SU-DHL-6 (cell line): ENCODE data around the gene TSPAN32.

Experiments used
- EZH2phosphoT487 ChIP-seq: fragments of 200-600 bp; sonication (generic), shearing (Covaris generic); conservative IDR thresholded peaks from 2 replicates; pipeline ENCODE4 v1.6.1; 2018; ENCODE audit warnings: mild to moderate bottlenecking, antibody characterized with exemption, low read length, moderate library complexity, mixed read lengths
- TF ChIP-seq, protein P1 (sequence below): fragments of 200-600 bp; sonication (generic); IDR thresholded peaks from one replicate; pipeline ENCODE4 v1.5.1; 2017; ENCODE audit warnings: antibody characterized with exemption, mild to moderate bottlenecking, low read length, moderate library complexity; ENCODE audit not compliant: insufficient read depth, poor library complexity, severe bottlenecking

DNA sequence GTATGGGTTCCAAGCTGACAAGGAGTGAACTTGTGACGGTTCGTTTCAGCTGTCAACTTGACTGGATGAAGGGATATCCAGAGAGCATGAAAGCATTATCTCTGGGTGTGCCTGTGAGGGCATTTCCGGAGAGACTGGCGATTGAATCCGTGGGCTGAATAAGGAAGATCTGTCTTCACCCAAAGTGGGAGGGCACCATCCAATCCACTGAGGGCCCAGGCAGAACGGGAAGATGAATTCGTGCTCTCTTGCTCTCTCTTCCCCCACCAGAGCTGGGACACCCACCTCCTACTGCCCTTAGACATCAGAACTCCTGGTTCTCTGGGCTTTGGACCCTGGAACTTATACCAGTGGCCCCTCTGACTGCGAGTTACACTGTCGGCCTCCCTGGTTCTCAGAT is 59.8 kb downstream of the TSPAN32 start:
- TF ChIP-seq, protein P1, sequence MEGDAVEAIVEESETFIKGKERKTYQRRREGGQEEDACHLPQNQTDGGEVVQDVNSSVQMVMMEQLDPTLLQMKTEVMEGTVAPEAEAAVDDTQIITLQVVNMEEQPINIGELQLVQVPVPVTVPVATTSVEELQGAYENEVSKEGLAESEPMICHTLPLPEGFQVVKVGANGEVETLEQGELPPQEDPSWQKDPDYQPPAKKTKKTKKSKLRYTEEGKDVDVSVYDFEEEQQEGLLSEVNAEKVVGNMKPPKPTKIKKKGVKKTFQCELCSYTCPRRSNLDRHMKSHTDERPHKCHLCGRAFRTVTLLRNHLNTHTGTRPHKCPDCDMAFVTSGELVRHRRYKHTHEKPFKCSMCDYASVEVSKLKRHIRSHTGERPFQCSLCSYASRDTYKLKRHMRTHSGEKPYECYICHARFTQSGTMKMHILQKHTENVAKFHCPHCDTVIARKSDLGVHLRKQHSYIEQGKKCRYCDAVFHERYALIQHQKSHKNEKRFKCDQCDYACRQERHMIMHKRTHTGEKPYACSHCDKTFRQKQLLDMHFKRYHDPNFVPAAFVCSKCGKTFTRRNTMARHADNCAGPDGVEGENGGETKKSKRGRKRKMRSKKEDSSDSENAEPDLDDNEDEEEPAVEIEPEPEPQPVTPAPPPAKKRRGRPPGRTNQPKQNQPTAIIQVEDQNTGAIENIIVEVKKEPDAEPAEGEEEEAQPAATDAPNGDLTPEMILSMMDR, result no peak
- TF ChIP-seq EZH2phosphoT487, result no peak
